ES-I3 (cell line): ENCODE measurements around the gene CD8B.

Source experiments
- H3K36me3 ChIP-seq: 2 replicates; pipeline ENCODE4 v1.6.1; 2013; ENCODE audit warnings: mild to moderate bottlenecking, low read length, control low read depth, moderate library complexity; ENCODE audit not compliant: insufficient read depth
- H3K4me1 ChIP-seq: 2 replicates; pipeline ENCODE4 v1.6.1; 2013; ENCODE audit warnings: mild to moderate bottlenecking, control low read depth, low read length; ENCODE audit not compliant: insufficient read depth
- H3K9ac ChIP-seq: 2 replicates; pipeline ENCODE4 v1.6.1; 2013; ENCODE audit warnings: low read depth, mild to moderate bottlenecking, low read length, moderate library complexity
- H3K9me3 ChIP-seq: 2 replicates; pipeline ENCODE4 v1.6.1; 2013; ENCODE audit warnings: mild to moderate bottlenecking, low read length, moderate library complexity; ENCODE audit not compliant: control insufficient read depth, insufficient read depth

Gene CD8B

DNA sequence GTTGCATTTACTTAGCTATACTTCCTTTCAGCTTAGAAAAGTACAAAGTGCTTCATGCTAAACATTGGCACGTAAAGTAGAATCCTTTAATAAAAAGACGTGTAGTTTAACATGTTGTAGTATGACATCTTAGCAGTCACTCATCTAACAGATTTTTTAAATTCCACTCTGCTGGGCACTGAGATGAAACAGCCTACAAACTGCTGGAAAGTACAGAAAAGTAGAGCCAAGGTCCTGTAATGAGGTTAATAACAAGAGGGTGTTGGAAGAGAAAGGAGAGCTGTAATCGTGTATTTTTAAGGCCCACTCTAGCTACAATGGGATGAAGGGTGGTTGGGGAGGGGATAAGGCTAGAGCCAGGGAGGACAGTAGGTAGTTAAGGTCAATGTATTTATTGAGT lies 81.7 kb downstream of the CD8B start:
- H3K4me1 ChIP-seq: no peaks in the 10 kb centered on the region
- H3K36me3 ChIP-seq: no peaks in the 10 kb centered on the region
- no peak overlapping the region for H3K9ac ChIP-seq
- no peaks in the 10 kb centered on the region for H3K9me3 ChIP-seq

DNA sequence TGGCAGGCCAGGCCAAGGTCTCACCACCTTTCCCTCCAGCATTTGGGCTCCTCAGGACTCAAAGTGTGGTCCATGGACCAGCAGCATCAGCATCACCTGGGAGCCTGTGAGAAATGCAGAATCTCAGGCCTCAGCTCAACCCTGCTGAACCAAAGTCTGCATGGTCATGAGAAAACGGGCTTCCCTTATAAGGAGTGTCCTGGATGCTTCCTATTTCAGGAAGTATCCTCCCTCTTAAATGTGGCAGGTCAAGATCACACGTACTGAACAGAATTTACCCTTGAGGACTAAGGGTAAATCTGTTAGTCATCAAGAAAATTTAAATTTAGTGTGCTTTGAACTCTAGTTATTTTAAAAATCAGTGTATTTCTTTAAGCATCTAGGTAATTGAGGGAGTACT lies 82.7 kb downstream of the CD8B start:
- Histone ChIP-seq H3K9me3 (no peaks in the 10 kb centered on the region), H3K36me3 (no peaks in the 10 kb centered on the region), H3K4me1 (no peaks in the 10 kb centered on the region), H3K9ac (no peak overlapping the region)

DNA sequence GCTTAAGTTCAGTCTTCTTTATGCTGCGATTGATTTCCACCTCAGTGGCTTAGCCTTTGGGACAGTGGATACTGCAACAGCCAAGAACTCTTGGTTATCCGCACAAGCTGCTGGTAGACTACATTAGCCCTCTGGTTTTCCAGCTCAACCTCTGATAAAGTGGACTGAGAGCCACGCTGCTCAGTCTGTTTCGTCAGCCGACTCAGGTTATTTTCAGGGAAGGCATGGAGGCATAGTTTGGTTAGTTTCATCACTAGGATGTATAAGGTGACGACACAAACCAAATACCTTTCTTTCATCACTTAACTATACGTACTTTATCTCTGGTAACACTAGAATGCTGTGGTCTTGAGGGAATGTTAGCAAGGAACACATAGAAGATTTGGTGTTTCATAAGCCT lies 85.2 kb downstream of the CD8B start:
- Histone ChIP-seq H3K36me3 (peaks cover 4% of the 10 kb centered on the region; the same call in 1 of the 2 replicates), H3K9me3 (no peaks in the 10 kb centered on the region), H3K4me1 (no peaks in the 10 kb centered on the region), H3K9ac (no peak overlapping the region)

DNA sequence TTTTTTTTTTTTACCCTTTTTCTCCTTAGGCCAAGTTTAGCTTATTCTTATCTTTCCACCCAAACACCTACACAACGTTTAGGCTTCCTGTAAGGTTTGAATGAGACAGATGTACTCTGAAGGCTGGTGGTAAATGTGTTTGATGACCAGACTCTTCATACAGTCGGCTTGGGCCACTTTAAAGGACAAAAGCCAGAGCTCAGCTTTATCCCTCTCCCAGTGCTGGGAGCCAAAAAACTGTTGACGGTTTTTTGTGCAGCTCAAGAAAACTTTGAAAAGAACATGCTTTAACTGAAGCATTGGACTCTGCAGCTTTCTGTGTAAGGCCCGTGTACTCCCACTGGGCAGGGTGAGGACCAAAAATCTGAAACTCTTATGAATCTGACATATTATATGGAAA lies 86.3 kb downstream of the CD8B start:
- H3K4me1 ChIP-seq: no peaks in the 10 kb centered on the region
- peaks cover 4% of the 10 kb centered on the region; the same call in 1 of the 2 replicates for H3K36me3 ChIP-seq
- no peaks in the 10 kb centered on the region for H3K9me3 ChIP-seq
- no peak overlapping the region for H3K9ac ChIP-seq

DNA sequence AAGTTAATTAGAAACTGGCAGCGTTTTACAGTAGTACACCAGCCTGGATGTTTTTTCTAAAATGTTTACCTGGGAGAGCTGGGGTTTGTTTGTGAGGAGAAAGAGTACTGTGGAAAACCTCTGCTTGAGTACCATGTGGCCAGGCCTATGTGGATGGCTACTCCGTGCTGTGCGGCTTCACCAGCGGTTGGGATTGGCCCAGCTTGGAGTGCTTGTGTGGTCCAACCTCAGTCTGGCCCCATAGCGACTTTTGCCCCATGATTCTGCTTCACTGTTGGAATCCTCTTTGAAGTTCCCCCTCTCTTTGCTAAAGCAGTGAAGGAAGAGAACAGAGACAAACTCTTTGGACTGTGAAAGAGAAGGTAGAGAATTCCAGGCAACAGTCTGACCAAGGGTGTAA lies 86.8 kb downstream of the CD8B start:
- Histone ChIP-seq H3K9me3 (no peaks in the 10 kb centered on the region), H3K4me1 (no peaks in the 10 kb centered on the region), H3K9ac (no peak overlapping the region), H3K36me3 (peaks cover 4% of the 10 kb centered on the region)

DNA sequence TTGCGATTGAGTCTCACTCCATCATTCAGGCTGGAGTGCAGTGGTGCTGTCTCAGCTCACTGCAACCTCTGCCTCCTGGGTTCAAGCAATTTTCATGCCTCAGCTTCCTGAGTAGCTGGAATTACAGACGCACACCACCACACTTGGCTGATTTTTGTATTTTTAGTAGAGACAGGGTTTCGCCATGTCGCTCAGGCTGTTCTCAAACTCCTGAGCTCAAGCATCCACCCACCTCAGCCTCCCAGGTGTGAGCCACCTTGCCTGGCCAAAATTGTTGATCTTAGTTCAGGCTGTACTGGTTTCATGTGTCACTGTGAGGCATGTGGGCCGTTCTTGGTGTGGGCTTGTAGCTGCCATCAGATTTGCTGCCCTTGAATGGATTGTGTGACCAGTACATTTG lies 89.1 kb downstream of the CD8B start:
- Histone ChIP-seq H3K36me3 (peaks cover 4% of the 10 kb centered on the region), H3K9ac (no peak overlapping the region), H3K4me1 (no peaks in the 10 kb centered on the region), H3K9me3 (no peaks in the 10 kb centered on the region)

DNA sequence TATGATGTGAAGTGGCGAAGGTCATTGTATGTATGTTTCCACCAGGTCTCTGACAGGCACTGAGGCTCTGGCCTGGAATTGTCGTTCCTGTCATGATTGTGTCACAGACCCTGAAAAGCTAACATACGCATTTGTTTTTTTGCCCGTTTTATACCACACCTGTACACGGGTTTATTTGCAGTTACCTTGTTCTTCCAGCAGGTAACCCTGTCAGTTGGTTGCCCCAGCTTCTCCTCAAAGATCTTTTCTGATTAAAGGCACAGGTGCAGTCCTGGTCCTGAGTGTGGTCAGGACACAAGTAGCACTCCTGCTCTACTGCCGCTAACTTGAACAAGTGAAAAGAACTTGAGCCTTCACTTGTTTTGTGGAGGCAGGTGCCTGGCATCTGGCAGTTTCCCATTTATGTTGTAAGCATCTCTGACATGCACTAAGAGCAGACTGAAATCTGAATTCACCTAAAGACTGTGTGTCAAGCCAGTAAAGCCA lies 90.8 kb downstream of the CD8B start:
- no peak overlapping the region for H3K9ac ChIP-seq
- H3K36me3 ChIP-seq: peaks cover 4% of the 10 kb centered on the region
- H3K9me3 ChIP-seq: no peaks in the 10 kb centered on the region
- no peaks in the 10 kb centered on the region for H3K4me1 ChIP-seq

DNA sequence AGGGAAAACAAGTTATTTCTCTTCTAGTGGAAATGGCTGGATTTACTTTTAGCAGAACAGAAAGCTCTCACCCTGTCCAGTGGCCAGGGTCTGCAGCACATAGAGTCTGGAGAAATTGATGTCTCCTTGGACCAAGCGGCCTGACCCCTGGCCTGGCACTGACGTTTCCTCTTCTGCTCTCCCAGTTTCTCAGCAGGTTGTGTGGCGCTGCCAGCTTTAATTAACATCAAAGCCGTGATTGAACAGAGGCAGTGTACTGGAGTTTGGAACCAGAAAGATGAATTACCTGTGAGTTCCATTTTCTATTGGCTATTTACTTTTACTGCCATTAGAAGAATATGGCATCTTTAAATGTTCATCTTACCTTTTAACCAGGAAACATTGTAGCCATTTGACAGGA lies 91.8 kb downstream of the CD8B start:
- Histone ChIP-seq H3K36me3 (peaks cover 4% of the 10 kb centered on the region), H3K9ac (no peak overlapping the region), H3K4me1 (no peaks in the 10 kb centered on the region), H3K9me3 (no peaks in the 10 kb centered on the region)

DNA sequence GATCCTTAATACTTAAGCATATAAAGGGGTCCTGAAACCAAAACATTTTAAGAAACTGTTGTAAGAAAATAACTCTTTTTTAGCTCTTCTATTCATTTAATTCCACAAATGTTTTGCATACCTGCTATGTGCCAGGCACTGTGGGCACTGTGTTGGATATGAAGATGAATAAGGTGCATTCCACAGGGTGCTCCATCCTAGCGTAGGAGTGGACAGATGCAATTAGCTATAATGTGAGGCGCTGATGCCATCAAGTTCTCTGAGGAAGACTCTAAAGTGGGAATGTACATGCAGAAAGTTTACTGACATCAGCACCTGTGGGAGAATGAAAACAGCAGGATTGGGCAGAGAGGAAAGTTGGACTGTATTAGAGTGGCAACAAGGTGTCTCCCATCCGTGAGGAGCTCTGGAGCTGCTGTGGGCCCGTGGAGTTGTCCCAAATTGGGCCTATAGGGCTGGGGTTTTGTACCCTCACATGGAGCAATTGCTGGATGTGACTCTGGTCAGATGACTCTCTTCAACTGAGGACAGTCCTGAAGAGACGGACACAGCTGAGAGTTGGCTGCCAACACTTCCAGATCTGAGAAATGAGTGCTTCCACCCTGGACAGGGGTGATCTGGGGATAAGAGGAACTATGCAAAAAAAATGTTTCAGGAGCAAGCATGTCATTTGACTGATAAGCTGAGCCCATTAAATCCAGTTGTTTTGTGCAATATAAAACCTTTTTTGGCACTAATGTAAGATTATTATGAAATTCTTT lies 93.3 kb downstream of the CD8B start:
- H3K36me3 ChIP-seq: peaks cover 2% of the 10 kb centered on the region
- no peak overlapping the region for H3K9ac ChIP-seq
- H3K4me1 ChIP-seq: peaks cover 3% of the 10 kb centered on the region; the same call in 1 of the 2 replicates
- H3K9me3 ChIP-seq: no peaks in the 10 kb centered on the region
